Osteocyte (in vitro differentiated cells): ENCODE data around the gene CPT1A. TPM values are rescaled to one million over a fixed set of nuclear protein-coding genes. Genes with fewer than 3 reads are reported as not detected.

Experiments
- DNase-seq: peaks from one replicate; pipeline ENCODE4 v3.0.0; 2021; ENCODE audit warnings: mixed read lengths; ENCODE audit not compliant: unreplicated experiment; ENCODE audit errors: extremely low spot score
- H3K27ac Mint-ChIP-seq: one replicate; pipeline ENCODE4 v1.8.0; 2021; ENCODE audit warnings: mild to moderate bottlenecking, mixed read lengths; ENCODE audit not compliant: unreplicated experiment
- H3K27me3 Mint-ChIP-seq: one replicate; pipeline ENCODE4 v1.8.0; 2021; ENCODE audit warnings: mixed read lengths; ENCODE audit not compliant: unreplicated experiment
- H3K36me3 Mint-ChIP-seq: one replicate; pipeline ENCODE4 v1.8.0; 2021; ENCODE audit warnings: mixed read lengths; ENCODE audit not compliant: unreplicated experiment
- H3K4me1 Mint-ChIP-seq: one replicate; pipeline ENCODE4 v1.8.0; 2021; ENCODE audit warnings: mixed read lengths; ENCODE audit not compliant: unreplicated experiment
- H3K4me3 Mint-ChIP-seq: one replicate; pipeline ENCODE4 v1.8.0; 2021; ENCODE audit warnings: mild to moderate bottlenecking, moderate library complexity, mixed read lengths; ENCODE audit not compliant: unreplicated experiment
- H3K9me3 Mint-ChIP-seq: one replicate; pipeline ENCODE4 v1.8.0; 2021; ENCODE audit warnings: mixed read lengths; ENCODE audit not compliant: unreplicated experiment
- total RNA-seq: library from RNA; stranded (reverse); gene quantifications from 2 replicates; pipeline ENCODE4 v1.2.1, GENCODE V29; 2021
- TF ChIP-seq, protein P1 (sequence below): fragments of 200-600 bp; sonication (generic); IDR thresholded peaks from 2 replicates; pipeline ENCODE4 v1.5.0; 2021; ENCODE audit warnings: antibody characterized with exemption, mild to moderate bottlenecking, moderate library complexity

The CPT1A gene
- total RNA-seq, 1 donor from 2014 or later = 109 TPM

- H3K4me1 Mint-ChIP-seq = peaks cover 11% of the 10 kb centered on the region
- H3K4me3 Mint-ChIP-seq = no peak overlapping the region
- no peaks in the 10 kb centered on the region for H3K27me3 Mint-ChIP-seq
- no peaks in the 10 kb centered on the region for H3K36me3 Mint-ChIP-seq
- TF ChIP-seq, protein P1, sequence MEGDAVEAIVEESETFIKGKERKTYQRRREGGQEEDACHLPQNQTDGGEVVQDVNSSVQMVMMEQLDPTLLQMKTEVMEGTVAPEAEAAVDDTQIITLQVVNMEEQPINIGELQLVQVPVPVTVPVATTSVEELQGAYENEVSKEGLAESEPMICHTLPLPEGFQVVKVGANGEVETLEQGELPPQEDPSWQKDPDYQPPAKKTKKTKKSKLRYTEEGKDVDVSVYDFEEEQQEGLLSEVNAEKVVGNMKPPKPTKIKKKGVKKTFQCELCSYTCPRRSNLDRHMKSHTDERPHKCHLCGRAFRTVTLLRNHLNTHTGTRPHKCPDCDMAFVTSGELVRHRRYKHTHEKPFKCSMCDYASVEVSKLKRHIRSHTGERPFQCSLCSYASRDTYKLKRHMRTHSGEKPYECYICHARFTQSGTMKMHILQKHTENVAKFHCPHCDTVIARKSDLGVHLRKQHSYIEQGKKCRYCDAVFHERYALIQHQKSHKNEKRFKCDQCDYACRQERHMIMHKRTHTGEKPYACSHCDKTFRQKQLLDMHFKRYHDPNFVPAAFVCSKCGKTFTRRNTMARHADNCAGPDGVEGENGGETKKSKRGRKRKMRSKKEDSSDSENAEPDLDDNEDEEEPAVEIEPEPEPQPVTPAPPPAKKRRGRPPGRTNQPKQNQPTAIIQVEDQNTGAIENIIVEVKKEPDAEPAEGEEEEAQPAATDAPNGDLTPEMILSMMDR = no peak
- no peaks in the 10 kb centered on the region for H3K9me3 Mint-ChIP-seq
- no peak for DNase-seq
- H3K27ac Mint-ChIP-seq = no peak overlapping the region
Observed at GRCh38 chr11:68881320-68881719, 39.6 kb upstream of the CPT1A start.

DNA sequence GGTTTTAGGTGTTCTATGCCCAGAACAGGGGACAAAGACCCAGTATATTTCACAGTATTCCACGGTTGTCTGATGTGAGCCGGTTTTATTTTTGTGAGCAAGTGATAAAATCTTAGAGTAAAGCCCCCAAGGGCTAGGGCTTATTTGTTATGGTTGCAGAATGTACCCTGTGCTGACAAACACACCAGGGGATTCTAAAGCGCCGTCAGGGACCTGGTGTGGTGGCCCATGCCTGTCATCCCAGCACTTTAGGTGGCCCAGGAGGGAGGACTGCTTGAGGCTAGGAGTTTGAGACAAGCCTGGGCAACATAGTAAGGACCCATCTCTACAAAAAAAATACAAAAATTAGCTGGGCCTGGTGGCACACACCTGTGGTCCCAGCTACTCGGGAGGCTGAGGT lies 39.1 kb upstream of the CPT1A start:
- H3K36me3 Mint-ChIP-seq = no peaks in the 10 kb centered on the region
- peaks cover 10% of the 10 kb centered on the region for H3K4me1 Mint-ChIP-seq
- no peaks in the 10 kb centered on the region for H3K9me3 Mint-ChIP-seq
- no peaks in the 10 kb centered on the region for H3K27me3 Mint-ChIP-seq
- H3K27ac Mint-ChIP-seq = no peak overlapping the region
- TF ChIP-seq, protein P1 = no peak
- H3K4me3 Mint-ChIP-seq = no peak overlapping the region
- DNase-seq = no peak

GRCh38 chr11:68878022-68878421 lies 36.3 kb upstream of the CPT1A start:
- TF ChIP-seq, protein P1 = no peak
- H3K36me3 Mint-ChIP-seq = no peaks in the 10 kb centered on the region
- no peak overlapping the region for H3K4me3 Mint-ChIP-seq
- DNase-seq = no peak
- H3K9me3 Mint-ChIP-seq = no peaks in the 10 kb centered on the region
- H3K27me3 Mint-ChIP-seq = no peaks in the 10 kb centered on the region
- H3K4me1 Mint-ChIP-seq = peaks cover 30% of the 10 kb centered on the region
- no peak overlapping the region for H3K27ac Mint-ChIP-seq

GRCh38 chr11:68872216-68873003 lies 30.7 kb upstream of the CPT1A start:
- H3K4me1 Mint-ChIP-seq = peaks cover 61% of the 10 kb centered on the region
- H3K4me3 Mint-ChIP-seq = peak overlapping the region; percentile 36
- H3K36me3 Mint-ChIP-seq = no peaks in the 10 kb centered on the region
- H3K27me3 Mint-ChIP-seq = no peaks in the 10 kb centered on the region
- no peak for DNase-seq
- H3K9me3 Mint-ChIP-seq = no peaks in the 10 kb centered on the region
- H3K27ac Mint-ChIP-seq = peak overlapping the region; percentile 82
- TF ChIP-seq, protein P1 = no peak

DNA sequence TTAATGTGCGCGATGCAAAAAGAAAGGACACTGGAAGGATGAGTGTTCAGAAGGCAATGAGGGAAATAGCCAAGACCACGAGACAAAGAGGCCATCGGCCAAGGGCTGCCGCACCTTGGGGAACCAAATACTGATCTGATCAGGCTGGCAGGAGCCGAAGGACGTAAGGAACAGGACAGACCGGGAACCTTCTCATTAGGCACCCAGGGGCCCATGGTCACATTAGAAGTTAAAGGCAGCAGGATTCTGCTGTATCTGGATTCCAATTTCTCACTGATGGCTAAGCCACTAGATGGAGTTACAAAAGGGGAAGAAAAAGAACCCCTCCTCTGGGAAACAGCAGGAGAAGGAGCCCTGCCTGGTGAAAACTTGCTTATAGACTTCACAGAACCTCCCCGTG lies 28.8 kb upstream of the CPT1A start:
- TF ChIP-seq, protein P1 = peak; percentile 38
- no peaks in the 10 kb centered on the region for H3K36me3 Mint-ChIP-seq
- peaks cover 62% of the 10 kb centered on the region for H3K4me1 Mint-ChIP-seq
- no peak for DNase-seq
- peak overlapping the region; percentile 27 for H3K27ac Mint-ChIP-seq
- H3K27me3 Mint-ChIP-seq = no peaks in the 10 kb centered on the region
- peak overlapping the region; percentile 46 for H3K4me3 Mint-ChIP-seq
- no peaks in the 10 kb centered on the region for H3K9me3 Mint-ChIP-seq
